NCI-H226 (cell line): ENCODE measurements around the gene TESK2.

Experiments
- DNase-seq: peaks from one replicate; pipeline ENCODE4 v3.0.0-alpha.2; 2015

The TESK2 gene

DNA sequence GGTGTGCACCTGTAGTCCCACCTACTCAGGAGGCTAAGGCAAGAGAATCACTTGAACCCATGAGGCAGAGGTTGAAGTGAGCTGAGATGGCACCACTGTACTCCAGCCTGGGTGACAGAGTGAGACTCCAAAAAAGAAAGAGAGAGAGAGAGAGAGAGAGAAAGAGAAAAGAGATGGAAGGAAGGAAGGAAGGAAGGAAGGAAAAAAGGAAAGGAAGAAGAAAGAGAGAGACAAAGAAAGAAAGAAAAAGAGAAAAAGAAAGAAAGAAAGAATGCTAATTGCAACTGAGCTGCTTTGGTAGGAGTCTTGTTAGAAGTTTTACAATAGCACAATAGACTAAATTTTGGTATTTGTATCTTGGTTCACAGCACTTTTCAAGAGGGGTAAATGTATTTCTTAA, 25.7 kb downstream of the TESK2 start:
- DNase-seq = no peak

DNA sequence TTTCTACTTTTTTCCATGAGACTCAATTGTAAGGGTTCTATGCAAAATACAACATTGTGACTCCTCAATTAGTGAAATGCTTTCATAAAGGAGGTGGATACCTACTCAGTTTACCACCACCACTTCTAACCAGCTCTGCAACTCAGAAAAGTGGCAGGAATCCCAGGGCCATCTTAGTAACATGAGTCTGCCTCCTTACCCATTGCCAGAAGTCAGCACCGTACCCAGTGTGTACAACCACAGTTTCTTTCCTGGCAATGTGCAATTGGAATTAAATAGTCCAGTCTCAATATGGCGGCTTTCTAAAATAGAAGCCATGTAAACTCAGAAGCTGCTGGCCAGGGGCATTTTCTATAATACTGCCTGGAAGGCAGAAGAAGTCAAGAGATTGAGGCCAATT, 32.1 kb downstream of the TESK2 start:
- DNase-seq = no peak

DNA sequence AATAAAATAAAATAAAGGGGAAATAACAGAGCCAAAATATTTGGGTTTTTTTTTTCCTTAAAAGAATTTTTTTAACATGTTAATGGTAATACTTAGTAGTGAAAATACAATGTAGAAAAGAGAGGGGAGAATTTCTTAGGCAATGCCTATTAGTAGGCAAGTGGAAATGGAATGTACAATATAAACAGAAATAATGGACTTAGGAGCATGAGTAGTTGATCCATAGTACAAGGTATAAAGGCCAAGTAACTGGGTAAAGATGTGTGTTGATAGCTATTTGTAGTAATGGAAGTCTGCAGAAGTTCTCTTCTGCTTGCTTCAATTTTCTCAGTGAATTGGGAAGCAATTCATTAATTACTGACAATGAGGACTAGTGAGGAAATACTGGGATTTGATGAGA, 34.4 kb downstream of the TESK2 start:
- DNase-seq = no peak

DNA sequence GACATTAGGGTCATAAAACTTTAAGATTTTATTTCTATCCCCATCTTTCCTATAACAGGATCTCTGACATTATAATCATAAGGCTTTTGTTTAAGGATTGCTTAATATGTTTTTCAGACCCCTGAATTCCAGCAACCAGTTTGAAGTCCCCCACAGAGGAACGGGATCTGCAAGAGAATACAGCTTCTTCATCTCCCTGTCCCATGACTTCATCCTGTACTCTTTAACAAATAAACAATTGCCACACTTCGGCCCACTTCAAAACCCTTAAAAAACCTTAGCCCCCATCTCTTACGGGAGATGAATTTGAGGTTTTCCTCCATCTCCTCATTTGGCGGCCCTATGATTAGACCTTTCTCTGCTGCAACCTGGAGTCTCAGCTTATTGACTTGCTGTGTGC, 35.8 kb downstream of the TESK2 start:
- DNase-seq = no peak

DNA sequence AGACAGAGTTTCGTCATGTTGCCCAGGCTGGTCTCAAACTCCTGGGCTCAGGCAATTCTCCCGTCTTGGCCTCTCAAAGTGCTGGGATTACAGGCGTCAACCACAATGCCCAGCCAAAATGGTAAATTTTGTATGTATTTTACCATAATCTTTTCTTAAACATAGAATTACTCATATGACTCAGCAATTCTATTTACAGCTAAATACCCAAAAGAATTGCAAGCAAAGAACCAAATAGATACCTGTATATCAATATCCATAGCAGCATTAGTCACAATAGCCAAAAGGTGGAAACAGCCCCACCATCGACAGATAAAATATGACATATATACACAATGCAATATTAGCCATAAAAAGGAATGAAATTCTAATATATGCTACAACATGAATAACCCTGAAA, 36.5 kb downstream of the TESK2 start:
- DNase-seq = no peak

DNA sequence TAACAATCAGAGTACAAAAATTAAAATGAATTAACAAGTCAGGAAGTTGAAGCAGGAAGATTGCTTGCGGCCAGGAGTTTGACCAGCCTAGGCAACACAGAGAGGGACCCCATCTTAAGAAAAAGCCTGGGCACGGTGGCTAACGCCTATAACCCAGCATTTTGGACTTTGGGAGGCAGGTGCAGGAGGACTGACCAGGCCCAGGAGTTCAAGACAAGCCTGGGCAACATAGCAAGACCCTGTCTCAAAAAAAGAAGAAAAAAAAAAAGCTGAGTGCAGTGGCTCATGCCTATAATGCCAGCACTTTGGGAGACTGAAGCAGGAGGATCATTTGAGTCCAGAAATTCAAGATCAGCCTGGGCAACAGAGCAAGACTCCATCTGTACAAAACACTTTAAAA, 38.5 kb downstream of the TESK2 start:
- no peak for DNase-seq

DNA sequence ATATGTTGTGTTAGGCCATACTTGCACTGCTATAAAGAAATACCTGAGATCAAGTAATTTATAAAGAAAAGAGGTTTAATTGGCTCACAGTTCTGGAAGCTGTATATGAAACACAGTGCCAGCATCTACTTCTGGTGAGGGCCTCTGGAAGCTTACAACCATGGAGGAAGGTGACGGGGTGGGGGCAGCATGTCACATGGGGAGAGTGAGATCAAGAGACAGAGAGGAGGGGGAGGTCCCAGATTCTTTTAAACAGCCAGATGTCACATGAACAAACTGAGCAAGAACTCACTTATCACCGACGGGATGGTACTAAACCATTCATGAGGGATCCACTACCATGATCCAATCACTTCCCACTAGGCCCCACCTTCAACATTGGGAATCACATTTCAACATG, 42.6 kb downstream of the TESK2 start:
- DNase-seq = no peak

DNA sequence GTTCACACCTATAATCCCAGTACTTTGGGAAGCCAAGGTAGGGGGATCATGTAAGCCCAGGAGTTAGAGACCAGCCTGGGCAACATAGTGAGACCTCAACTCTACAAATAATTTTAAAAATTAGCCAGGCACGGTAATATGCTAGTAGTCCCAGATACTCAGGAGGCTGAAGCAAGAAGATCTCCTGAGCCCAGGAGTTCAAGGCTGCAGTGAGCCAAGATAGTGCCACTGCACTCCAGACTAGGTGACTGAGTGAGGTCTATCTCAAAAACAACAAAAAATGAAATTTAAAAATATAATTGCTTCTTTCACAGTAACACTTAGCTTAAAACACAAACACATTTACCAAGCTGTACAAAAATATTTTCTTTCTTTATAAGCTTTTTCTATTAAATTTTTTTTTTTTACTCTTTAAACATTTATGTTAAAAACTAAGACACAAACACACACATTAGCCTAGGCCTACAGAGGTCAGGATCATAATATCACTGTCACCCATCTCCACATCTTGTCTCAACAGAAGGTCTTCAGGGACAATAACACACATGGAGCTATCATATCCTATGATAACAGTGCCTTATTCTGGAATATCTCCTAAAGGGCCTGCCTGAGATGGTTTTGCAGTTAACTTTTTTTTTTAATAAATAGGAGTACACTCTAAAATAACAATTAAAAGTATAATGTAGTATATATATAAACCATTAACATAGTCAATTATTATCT, 43.9 kb downstream of the TESK2 start:
- no peak for DNase-seq

DNA sequence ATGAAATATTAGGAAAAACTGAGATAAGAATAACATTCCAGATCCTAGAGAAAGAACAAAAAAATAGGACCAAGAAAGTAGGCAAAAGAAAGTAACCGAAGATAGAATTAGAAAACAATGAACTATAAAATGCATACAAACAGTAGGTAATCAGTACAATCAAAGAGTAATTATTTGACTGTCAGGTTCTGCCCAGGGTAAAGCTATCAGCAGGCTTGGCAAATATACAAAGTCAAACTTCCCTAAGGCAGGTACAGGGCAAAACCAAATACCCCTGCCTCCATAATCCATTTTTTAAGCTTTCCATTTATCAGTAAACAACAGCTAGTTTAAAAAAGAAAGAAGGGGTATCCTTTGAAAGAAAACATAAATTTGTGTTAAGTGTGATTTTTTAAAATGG, 44.4 kb downstream of the TESK2 start:
- no peak for DNase-seq

DNA sequence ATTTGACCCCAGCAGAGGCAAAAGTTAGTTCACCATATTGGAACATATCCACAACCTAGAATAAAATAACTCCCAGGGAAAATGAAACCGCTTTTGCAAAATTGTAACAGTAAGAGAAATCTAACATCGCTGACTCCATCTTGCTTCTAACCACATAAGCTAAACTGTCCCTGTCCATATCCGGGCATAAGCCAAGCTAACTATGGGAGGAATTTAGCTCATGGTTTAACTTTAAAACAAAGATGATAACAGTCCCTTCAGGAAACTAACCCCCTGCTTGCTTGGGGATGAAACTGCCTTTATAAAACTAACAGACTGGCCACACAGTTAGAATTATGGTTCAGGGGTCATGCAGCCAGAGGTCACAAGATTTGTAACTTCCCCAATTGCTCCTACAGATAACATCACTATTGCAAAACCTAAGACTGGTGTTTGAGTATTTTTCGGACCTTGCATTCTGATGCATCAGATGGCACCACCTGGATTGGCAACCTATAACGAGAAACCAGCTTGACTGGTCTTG, 46.3 kb downstream of the TESK2 start:
- no peak for DNase-seq

DNA sequence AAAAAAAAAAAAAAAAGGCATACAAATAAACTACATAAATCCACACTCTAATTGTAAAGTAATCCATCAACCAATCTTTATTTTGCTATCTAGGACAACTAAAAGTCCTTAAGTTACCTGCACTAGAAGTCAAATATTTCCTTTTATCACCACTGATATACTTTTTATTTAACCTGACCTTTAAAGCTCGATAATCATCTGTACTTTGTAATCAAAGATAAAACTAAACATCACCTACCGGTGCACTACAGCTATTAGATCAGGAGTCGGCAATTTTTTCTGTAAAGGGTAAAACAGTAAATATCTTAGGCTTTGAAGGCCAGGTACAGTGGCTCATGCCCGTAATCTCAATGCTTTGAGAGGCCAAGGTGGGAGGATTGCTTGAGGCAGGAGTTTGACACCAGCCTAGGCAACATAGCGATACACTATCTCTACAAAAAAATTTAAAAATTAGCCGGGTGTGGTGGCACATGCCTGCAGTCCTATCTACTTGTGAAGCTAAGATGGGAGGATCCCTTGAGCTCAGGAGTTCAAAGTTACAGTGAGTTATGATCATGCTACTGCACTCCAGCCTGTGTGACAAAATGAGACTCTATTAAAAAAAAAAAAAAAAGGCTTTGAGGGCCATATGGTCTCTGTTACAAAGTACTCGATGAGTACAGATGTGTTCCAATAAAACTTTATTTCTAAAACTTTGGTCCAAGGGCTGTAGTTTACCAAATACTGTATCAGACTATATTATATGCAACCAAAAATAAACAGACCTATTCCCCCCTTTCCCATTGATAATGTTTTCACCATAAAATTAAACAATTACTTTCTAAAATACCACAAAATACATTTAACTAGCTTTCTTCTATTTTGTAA, 47.1 kb downstream of the TESK2 start:
- no peak for DNase-seq

DNA sequence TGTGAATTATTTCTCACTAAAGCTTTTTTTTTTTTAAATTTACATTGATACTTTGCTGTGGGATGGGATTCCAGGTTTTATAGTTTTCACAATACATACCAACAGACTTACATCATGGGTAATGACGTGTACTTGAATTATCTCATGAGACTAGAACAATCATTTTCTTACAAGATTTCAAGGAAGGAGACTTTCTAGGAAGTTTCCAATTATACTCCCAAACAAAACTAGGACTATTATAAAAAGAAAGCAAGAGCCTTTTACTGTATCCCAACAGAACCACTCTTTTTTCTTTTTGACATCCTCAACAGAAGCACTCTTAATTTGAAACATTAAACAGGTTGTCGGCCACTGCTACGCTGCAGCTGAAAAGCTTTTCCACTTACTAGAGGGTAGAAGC, 48.7 kb downstream of the TESK2 start:
- peak; percentile 22 for DNase-seq

DNA sequence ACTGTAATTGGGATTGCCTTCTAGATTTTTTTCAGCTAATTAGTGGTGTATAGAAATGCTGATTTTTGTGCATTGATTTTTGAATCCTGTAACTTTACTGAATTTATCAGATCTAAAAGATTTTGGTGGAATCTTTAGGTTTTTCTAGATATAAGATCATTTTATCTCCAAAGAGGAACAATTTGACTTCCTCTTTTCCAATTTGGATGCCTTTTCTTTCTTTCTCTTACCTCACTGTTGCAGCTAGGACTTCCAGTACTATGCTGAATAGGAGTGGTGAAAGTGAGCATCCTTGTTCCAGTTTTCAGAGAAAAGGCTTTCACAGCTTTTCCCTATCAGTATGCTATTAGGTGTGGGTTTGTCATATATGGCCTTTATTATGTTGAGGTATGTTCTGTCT, 53.6 kb downstream of the TESK2 start:
- no peak for DNase-seq

DNA sequence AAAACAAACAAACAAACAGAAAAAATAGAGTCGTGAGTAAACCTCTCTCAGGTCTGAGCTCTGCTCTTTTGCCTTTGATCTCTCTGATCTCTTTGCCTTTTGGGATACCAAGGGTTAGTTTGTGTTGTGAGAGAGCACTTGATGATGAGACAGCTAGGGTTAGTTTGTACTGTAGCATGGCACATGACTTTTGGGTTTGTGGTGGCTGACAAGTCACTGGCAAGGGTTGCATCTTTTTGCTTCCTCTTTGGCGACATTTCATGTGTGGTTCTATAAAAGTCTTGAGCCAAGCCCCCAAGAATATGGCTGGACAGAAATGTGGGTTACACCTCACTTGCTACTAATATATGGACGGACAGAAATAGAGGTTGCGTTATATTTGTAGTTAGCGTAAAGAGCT, 60.5 kb downstream of the TESK2 start:
- DNase-seq = no peak

DNA sequence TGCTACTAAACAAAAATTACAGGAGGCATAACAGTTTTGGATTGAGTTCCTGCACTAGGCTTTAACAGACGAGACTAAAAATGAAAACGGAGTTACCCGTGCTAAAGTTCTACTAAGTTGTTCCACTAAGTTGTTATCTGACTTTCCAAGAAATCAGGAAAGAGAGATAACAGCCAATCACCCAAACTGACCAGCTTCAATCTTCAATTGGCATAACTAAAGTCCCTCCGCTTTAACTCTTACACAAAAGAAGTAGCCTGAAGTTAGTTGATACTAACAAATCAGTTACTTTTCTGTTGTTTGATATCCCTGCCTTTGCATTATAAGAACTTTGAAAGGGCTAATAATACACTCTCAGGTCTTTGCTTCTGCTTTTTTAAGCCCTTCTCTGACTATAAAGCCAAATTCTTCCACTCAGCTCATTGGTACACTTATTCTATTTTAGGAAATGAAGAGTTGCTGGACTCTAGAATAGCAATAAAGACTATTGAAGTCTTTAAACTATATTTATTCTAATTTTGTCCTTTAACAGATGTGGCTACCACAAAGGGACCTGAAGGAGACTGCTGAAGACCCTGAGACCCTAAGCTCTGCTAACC, 61.3 kb downstream of the TESK2 start:
- DNase-seq = no peak

DNA sequence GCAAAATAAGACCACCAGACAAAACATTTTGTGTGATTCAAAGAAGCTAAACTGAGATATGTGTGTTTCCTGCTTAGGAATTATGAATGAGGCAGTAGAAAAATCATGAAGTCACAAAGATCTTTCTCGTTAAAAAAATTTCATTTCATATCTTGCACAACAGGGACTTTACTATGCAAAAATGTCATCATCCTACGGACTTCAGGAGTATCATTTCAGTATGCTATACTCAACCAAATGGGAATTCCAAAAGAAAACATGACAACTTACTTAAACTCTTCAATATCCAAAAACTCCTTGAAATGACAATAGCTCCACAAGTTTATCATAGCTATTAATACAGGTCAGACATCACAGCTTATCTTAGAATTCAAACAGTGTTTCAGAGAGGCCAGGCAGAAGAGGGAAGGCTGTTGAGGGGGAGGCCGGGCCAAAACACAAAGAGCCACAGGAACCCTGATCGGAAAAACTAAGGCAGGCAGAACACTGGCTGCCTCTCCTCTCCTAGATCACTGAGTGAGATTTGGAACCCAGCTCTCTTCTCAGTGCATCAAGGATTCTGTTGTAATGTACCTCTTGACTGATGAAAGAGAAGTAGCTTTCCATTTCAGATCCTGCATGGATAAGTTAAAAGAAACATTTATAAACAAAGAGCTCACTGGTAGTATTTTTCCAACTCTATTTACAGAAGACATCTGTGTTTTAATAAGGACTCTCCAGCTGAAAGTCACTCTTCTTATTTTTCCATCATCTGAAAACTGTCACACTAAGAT, 66.9 kb downstream of the TESK2 start:
- no peak for DNase-seq

DNA sequence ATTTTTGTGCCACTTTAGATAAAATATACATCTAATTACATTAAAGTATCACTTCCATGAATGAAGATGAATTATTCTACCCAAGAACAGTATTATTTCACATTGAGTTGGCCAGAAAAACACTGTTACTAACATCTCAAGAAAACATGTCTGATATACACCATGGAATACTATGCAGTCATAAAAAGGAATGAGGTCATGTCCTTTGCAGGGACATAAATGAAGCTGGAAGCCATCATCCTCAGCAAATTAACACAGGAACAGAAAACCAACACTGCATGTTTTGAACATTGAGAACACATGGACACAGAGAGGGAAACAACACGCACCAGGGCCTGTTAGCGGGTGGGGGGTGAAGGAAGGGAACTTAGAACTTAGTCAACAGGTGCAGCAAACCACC, 69.0 kb downstream of the TESK2 start:
- no peak for DNase-seq

DNA sequence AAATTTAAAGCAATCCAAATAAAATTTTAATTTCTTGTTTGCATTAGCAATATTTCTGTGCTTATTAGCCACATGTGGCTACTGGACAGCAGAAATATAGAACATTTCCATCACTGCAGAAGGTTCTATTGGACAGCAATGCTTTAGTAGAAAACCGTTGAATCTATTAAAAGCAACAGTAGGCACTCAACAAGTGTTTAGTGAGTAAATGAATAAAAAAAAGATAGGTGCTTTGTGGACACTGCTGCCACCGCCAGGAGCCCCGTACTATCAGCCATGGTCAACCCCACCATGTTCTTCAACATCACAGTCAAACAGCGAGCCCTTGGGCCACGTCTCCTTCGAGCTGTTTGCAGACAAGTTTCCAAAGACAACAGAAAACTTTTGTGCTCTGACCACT, 76.2 kb downstream of the TESK2 start:
- no peak for DNase-seq

DNA sequence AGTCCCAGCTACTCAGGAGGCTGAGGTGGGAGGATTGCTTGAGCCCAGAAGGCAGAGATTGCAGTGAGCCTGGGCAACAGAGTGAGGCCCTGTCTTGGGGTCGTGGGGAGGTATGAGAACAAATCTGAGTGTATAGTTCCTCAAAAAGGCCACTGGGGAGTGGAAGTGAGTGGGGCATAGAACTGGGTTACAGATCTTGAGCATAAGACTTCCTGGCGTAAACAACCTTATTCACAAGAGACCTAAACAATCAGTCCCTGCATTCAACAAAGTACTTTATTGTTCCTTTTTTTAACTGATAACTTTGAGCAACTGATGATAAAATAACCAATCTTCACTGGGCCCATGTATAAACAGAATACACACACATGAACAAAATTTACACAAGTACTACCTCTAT, 78.1 kb downstream of the TESK2 start:
- DNase-seq = no peak

DNA sequence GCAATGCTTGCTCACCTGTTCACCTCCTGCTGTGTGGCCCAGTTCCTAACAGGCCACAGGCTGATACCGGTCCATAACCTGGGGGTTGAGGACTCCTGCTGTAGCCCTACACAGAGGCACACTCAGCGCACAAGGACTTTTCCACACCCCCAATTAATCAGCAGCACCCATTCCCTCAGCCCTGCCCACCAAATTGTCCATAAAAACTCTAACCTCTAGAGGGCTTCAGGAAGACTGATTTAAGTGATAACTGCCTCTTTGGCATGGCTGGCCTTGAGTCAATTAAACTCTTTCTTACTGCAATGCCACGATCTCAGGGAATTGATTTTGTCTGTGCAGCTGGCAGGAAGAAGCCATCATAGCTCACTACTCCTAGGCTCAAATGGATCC, 79.5 kb downstream of the TESK2 start:
- DNase-seq = no peak

DNA sequence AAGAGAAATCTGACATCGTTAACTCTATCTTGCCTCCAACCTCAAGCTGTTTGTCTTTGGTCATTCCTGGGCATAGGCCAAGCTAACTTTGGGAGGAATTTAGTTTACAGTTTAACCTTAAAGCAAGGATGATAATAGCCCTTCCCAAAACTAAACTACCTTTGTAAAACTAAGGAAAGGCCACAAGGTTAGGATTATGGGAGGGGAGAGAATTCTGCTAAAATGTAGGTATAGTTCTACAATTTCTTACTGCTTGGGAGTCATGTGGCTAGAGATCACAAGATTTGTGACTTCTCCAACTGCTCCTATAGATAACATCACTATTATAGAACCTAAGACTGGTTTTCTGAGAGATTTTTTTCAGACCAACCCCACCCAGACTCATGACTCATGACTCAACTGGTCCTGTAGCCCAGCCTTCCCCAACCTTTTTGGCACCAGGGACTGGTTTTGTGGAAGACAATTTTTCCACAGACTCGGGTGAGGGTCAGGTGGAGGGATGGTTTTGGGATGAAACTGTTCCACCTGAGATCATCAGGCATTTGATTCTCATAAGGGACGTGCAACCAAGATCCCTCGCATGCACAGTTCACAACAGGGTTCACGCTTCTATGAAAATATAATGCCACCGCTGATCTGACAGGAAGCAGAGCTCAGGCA, 80.0 kb downstream of the TESK2 start:
- no peak for DNase-seq

DNA sequence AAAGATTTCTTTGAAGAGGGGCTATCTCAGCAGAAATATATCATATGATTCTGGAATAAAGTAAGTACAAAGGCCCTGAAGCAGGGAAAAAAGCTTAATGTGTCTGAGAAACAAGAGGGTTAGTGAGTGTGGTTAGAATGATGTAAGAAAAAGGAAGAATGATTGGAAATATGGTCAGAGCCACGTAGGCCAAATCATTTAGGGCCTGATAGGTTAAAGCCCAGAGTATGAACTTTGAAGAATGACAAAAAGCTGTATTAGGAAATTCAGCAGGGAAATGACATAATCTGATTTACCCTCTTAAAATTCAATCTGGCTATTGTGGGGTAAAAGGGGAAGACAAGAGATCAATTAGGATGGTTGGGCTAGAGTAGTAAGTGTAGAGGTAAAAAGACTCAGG, 81.7 kb downstream of the TESK2 start:
- DNase-seq = no peak
